Transverse colon (tissue), 4 donors: Measurements from ENCODE around the gene NUMA1.

Experiments
- POLR2AphosphoS5 ChIP-seq, 3 donors: sonication (generic); formaldehyde crosslinking; IDR thresholded peaks; one replicate each; pipeline ENCODE4 v1.6.1; 2016; ENCODE audit warnings: antibody characterized with exemption in 3 of 3
- TF ChIP-seq, protein P1 (sequence below), 5 experiments: fragments of 200-600 bp in 3 of 5; fragments of 450-650 bp in 2 of 5; sonication (generic) in 3 of 5; IDR thresholded peaks; 1 replicate in 2 of 5; 2 replicates in 3 of 5; pipeline ENCODE4 v1.5.1; 2016 to 2017; ENCODE audit warnings: antibody characterized with exemption in 5 of 5, inconsistent platforms in 3 of 5, mild to moderate bottlenecking in 2 of 5, moderate library complexity in 1 of 5

DNA sequence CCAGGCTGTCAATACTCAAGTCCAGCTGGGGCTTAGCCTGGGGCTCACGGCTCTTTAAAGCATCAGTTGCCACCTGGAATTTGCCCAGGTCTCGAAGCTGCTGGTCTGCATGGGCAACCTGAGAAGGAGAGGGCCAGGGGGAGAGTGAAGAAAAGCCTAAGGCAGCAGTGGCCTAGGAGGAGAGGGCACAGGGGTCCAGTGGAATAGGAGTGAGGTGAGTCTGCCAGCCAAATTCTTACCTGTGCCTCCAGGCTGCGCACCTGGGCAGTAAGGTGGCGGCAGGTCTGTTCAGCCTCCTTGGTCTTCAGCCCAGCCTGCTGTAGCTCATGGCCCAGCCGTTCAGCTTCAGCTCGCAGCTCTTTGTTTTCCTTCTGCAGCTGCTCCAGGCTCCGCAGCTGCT is 71.6 kb downstream of the NUMA1 start:
- TF ChIP-seq POLR2AphosphoS5 (IDR thresholded peaks at IDR 0.05) = no peak
- TF ChIP-seq, protein P1, sequence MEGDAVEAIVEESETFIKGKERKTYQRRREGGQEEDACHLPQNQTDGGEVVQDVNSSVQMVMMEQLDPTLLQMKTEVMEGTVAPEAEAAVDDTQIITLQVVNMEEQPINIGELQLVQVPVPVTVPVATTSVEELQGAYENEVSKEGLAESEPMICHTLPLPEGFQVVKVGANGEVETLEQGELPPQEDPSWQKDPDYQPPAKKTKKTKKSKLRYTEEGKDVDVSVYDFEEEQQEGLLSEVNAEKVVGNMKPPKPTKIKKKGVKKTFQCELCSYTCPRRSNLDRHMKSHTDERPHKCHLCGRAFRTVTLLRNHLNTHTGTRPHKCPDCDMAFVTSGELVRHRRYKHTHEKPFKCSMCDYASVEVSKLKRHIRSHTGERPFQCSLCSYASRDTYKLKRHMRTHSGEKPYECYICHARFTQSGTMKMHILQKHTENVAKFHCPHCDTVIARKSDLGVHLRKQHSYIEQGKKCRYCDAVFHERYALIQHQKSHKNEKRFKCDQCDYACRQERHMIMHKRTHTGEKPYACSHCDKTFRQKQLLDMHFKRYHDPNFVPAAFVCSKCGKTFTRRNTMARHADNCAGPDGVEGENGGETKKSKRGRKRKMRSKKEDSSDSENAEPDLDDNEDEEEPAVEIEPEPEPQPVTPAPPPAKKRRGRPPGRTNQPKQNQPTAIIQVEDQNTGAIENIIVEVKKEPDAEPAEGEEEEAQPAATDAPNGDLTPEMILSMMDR (IDR thresholded peaks at IDR 0.05) = no peak
